Left lung (tissue), 10 donors: ENCODE measurements around the gene PRLR. TPM values are rescaled to one million over a fixed set of nuclear protein-coding genes. Genes with fewer than 3 reads are reported as not detected.

Experiments used
- ATAC-seq: fragments of 200-7000 bp; cut with Tn5 transposase; one replicate; pipeline ENCODE4 v1.9.1; 2020; ENCODE audit warnings: moderate library complexity
- DNase-seq, 4 donors: peaks; one replicate each; pipeline ENCODE4 v3.0.0-alpha.2; 2013 to 2020
- H3K27ac ChIP-seq, 2 donors: fragments of 200-600 bp; sonication (generic) in 1 of 2; one replicate each; pipeline versions ENCODE4 v1.5.0 to v1.8.0; 2020 to 2021
- H3K27me3 ChIP-seq, 2 donors: fragments of 200-600 bp; sonication (generic) in 1 of 2; one replicate each; pipeline versions ENCODE4 v1.5.0 to v1.8.0; 2020 to 2021
- H3K36me3 ChIP-seq, 2 donors: fragments of 200-600 bp; sonication (generic) in 1 of 2; one replicate each; pipeline versions ENCODE4 v1.5.0 to v1.8.0; 2020 to 2021
- H3K4me1 ChIP-seq, 2 donors: fragments of 200-600 bp; one replicate each; pipeline ENCODE4 v1.8.0; 2021
- H3K4me3 ChIP-seq, 2 donors: fragments of 200-600 bp; sonication (generic) in 1 of 2; one replicate each; pipeline versions ENCODE4 v1.5.0 to v1.8.0; 2020 to 2021; ENCODE audit warnings: mild to moderate bottlenecking in 1 of 2
- H3K9me3 ChIP-seq, 2 donors: fragments of 200-600 bp; sonication (generic) in 1 of 2; one replicate each; pipeline versions ENCODE4 v1.5.0 to v1.8.0; 2020 to 2021
- intact Hi-C, 2 donors: fragments of 100-400 bp; cut with DNase I; formaldehyde crosslinking; loops; one replicate each; pipeline versions ENCODE4 v1.11.2 to v1.14.2; 2022
- polyA plus RNA-seq, 6 donors: library from polyadenylated mRNA; unstranded; fragments of 120-200 nt; gene quantifications; one replicate each; pipeline ENCODE4 v1.2.1, GENCODE V29; 2013; ENCODE audit not compliant: insufficient read length in 6 of 6
- total RNA-seq, 2 donors: library from RNA; stranded (reverse); fragmentation: NEBNext Ultra II Directional; extraction: Animal tissue kit (Norgen Biotek cat#: 25700); gene quantifications; one replicate each; pipeline ENCODE4 v1.2.1, GENCODE V29; 2021
- TF ChIP-seq, protein P1 (sequence below), 2 donors: fragments of 200-600 bp; sonication (generic) in 1 of 2; IDR thresholded peaks; one replicate each; pipeline versions ENCODE4 v1.5.0 to v1.8.0; 2021; ENCODE audit warnings: antibody characterized with exemption in 2 of 2
- donor health status: DM: no; HTN: yes; CAD: no.
- donor health status: DM: no; HTN: no; CAD: no.

The PRLR gene
- total and polyA plus RNA-seq, 8 donors = 0.84 to 4.1 (median 2.5) TPM

DNA sequence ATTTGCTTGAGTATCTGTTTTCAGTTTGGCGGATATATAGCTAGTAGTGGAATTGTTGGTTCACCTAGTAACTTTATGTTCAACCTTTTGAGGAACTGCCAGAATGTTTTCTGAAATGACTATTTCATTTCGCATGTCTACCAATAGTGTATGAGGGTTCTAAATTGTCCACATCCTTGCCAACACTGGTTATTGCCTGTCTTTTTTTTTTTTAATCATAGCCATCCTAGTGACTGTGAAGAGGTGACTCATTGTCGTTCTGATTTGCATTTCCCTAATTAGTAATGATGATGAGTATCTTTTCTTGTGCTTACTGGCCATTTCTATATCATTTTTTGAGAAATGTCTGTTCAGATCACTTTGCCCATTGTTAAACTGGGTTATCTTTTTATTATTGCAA, 52.5 kb downstream of the PRLR start:
- ATAC-seq (no peak), DNase-seq (no peak)
- TF ChIP-seq, protein P1, sequence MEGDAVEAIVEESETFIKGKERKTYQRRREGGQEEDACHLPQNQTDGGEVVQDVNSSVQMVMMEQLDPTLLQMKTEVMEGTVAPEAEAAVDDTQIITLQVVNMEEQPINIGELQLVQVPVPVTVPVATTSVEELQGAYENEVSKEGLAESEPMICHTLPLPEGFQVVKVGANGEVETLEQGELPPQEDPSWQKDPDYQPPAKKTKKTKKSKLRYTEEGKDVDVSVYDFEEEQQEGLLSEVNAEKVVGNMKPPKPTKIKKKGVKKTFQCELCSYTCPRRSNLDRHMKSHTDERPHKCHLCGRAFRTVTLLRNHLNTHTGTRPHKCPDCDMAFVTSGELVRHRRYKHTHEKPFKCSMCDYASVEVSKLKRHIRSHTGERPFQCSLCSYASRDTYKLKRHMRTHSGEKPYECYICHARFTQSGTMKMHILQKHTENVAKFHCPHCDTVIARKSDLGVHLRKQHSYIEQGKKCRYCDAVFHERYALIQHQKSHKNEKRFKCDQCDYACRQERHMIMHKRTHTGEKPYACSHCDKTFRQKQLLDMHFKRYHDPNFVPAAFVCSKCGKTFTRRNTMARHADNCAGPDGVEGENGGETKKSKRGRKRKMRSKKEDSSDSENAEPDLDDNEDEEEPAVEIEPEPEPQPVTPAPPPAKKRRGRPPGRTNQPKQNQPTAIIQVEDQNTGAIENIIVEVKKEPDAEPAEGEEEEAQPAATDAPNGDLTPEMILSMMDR (IDR thresholded peaks at IDR 0.05) = no peak
- H3K27ac ChIP-seq = no peak overlapping the region
- no peaks in the 10 kb centered on the region for H3K36me3 ChIP-seq
- H3K27me3 ChIP-seq = no peaks in the 10 kb centered on the region
- H3K4me1 ChIP-seq = no peaks in the 10 kb centered on the region
- intact Hi-C loops = no loop called here
- H3K9me3 ChIP-seq = no peaks in the 10 kb centered on the region
- no peak overlapping the region for H3K4me3 ChIP-seq

DNA sequence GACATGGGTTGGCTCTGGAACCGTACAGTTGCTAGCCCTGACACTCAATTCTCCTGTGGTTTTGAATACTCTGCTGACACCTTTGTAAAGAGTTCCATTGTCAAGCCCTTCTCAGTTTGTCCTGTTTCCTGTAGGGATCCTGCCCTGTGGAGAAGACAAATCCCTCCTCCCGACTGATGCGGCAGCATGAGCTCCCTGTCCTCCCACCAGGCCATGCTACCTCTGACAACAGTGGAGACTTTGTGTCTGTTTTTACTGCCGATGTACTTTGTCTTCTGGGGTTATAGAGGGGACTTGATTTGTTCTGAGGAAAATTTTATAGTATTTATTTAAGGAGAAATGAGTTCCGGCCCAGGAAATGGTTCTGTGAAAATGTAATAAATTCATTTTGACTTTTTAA, 57.8 kb downstream of the PRLR start:
- H3K27me3 ChIP-seq = no peaks in the 10 kb centered on the region
- no peak for ATAC-seq
- no peaks in the 10 kb centered on the region for H3K4me1 ChIP-seq
- intact Hi-C loops = no loop called here
- peaks cover 0 to 14% of the 10 kb centered on the region in 2 donors for H3K9me3 ChIP-seq
- DNase-seq = no peak
- TF ChIP-seq, protein P1 (IDR thresholded peaks at IDR 0.05) = no peak
- H3K27ac ChIP-seq = no peak overlapping the region
- no peaks in the 10 kb centered on the region for H3K36me3 ChIP-seq
- H3K4me3 ChIP-seq = no peak overlapping the region

DNA sequence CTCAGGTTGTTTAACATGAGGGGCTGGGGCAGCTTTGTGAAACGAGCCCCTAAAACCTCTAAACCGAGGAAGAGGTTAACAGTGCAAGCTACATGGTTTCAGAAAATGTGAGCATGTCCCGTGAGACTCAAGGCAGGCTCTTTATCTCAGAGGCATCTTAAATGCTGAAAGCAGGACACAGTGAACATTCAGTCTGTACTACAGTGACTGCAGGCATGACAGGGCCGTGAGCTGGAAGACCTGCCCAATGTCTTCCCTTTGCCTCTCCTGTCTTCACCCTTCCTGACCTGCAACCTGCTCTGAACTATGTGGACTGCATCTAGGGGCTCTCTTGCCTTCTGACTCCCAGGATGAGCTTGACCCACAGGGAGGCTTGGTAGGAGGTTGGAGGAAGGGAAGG, 58.3 kb downstream of the PRLR start:
- no peaks in the 10 kb centered on the region for H3K36me3 ChIP-seq
- H3K4me1 ChIP-seq = no peaks in the 10 kb centered on the region
- no peak for ATAC-seq
- no peak overlapping the region for H3K27ac ChIP-seq
- no peak for DNase-seq
- no peak overlapping the region for H3K4me3 ChIP-seq
- H3K9me3 ChIP-seq = peaks cover 0 to 17% of the 10 kb centered on the region in 2 donors
- TF ChIP-seq, protein P1 (IDR thresholded peaks at IDR 0.05) = no peak
- H3K27me3 ChIP-seq = no peaks in the 10 kb centered on the region
- intact Hi-C loops = no loop called here

DNA sequence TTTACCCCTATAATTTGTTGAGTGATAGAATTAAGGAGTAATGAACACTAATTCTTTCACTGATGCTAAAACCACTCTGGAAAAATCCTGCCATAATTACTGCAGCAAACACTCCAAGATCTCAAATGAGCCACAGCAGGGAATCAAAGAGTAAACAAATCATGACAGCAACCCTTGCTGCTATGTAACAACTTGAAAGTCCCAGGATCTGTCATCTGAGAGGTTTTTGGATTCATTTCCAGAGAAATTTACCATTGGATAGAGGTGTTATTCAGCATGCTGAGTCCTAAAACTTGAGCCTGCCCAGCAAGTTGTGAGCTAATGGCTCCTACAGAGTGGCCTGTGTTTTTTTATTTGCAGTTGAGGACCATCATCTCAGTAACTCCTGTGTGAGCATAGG, 59.2 kb downstream of the PRLR start:
- H3K9me3 ChIP-seq = peaks cover 0 to 17% of the 10 kb centered on the region in 2 donors
- TF ChIP-seq, protein P1 (IDR thresholded peaks at IDR 0.05) = no peak
- H3K27me3 ChIP-seq = no peaks in the 10 kb centered on the region
- DNase-seq = no peak
- H3K27ac ChIP-seq = no peak overlapping the region
- H3K36me3 ChIP-seq = no peaks in the 10 kb centered on the region
- H3K4me3 ChIP-seq = no peak overlapping the region
- no peak for ATAC-seq
- intact Hi-C loops = no loop called here
- H3K4me1 ChIP-seq = no peaks in the 10 kb centered on the region

DNA sequence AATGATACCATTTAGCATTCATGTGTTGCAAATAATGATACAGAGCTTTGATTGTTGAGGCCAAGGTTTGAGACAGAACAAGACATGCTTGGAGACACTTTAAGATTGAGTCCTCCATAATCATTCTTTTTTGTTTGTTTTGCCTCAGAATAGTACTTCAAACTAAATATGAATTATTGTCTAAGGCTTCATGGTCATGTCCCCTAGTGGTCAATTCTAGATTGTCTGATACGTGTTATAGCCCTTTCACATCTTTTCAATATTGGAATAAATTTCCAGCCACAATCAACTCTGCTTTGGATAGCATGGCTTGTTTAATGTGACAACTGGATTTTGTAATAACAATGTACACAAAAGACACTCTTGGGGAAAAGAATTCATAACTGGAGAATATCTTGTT, 64.2 kb downstream of the PRLR start:
- TF ChIP-seq, protein P1 (IDR thresholded peaks at IDR 0.05) = no peak
- no peak for ATAC-seq
- Histone ChIP-seq H3K9me3 (peaks cover 0 to 17% of the 10 kb centered on the region in 2 donors), H3K36me3 (no peaks in the 10 kb centered on the region), H3K4me1 (no peaks in the 10 kb centered on the region), H3K27me3 (no peaks in the 10 kb centered on the region), H3K4me3 (no peak overlapping the region), H3K27ac (no peak overlapping the region)
- DNase-seq = no peak
- intact Hi-C loops = no loop called here
